Stimulated activated CD4-positive, alpha-beta T cell treated with anti-CD3 and anti-CD28 coated beads, Interleukin-4, amount 100 ng/mL, for 1 hour (primary cell): ENCODE results near the gene ACOT9.
"Not testable (repeated sequence)": the region's sequence is repeated elsewhere in the genome, so short reads cannot be mapped to it uniquely, and the experiment has no call there.

ENCODE experiments used
- DNase-seq: peaks from one replicate; pipeline ENCODE4 v3.0.0-alpha.2; 2020

Gene ACOT9

GRCh38 chrX:23742697-23743622, at the start of gene ACOT9:
Gene ACOT9, minus strand, starts transcription at chrX:23743276. Its CDS starts 132 bp downstream, at chrX:23743144.
- peak; percentile 58 for DNase-seq

GRCh38 chrX:23790155-23790497, 47.0 kb upstream of the ACOT9 start:
- DNase-seq = no peak

- DNase-seq = no peak
These were observed 46.5 kb upstream of the ACOT9 start for GRCh38 chrX:23789386-23790154.

- DNase-seq = no peak
These were observed 45.9 kb upstream of the ACOT9 start for GRCh38 chrX:23788946-23789345.

GRCh38 chrX:23788521-23788920, 45.4 kb upstream of the ACOT9 start:
- no peak for DNase-seq

GRCh38 chrX:23787745-23788118, 44.7 kb upstream of the ACOT9 start:
- no peak for DNase-seq

GRCh38 chrX:23786268-23786815, 43.3 kb upstream of the ACOT9 start:
- DNase-seq = no peak

- DNase-seq = no peak
These were observed 42.5 kb upstream of the ACOT9 start for GRCh38 chrX:23785580-23785979.

- no peak for DNase-seq
These were observed 41.6 kb upstream of the ACOT9 start for GRCh38 chrX:23784470-23785331.

GRCh38 chrX:23783589-23784469, 40.8 kb upstream of the ACOT9 start:
- DNase-seq = no peak

- peak; percentile 90 for DNase-seq
These were observed 40.0 kb upstream of the ACOT9 start, which contains the start of gene SAT1 for GRCh38 chrX:23782863-23783588. Gene SAT1, plus strand, starts transcription at chrX:23783173. Its CDS starts 179 bp downstream, at chrX:23783352.

- no peak for DNase-seq
These were observed 39.4 kb upstream of the ACOT9 start for GRCh38 chrX:23782455-23782854.

- no peak for DNase-seq
These were observed 35.9 kb upstream of the ACOT9 start for GRCh38 chrX:23779025-23779424.

- no peak for DNase-seq
These were observed 33.3 kb upstream of the ACOT9 start for GRCh38 chrX:23776363-23776762.

GRCh38 chrX:23773601-23774175, 30.6 kb upstream of the ACOT9 start:
- peak; percentile 10 for DNase-seq

GRCh38 chrX:23771086-23771485, 28.0 kb upstream of the ACOT9 start:
- not testable (repeated sequence) for DNase-seq

- no peak for DNase-seq
These were observed 27.1 kb upstream of the ACOT9 start for GRCh38 chrX:23770142-23770541.

GRCh38 chrX:23766650-23767551, 23.8 kb upstream of the ACOT9 start:
- DNase-seq = no peak

- DNase-seq = no peak
These were observed 22.8 kb upstream of the ACOT9 start for GRCh38 chrX:23765868-23766267.
